OCI-LY1 (cell line): Measurements from ENCODE around the gene SH3BP5L.

Source experiments
- CTCF ChIP-seq: fragments of 200-600 bp; sonication (generic), shearing (Covaris generic); IDR thresholded peaks from 2 replicates; pipeline ENCODE4 v1.5.1; 2017; ENCODE audit warnings: mild to moderate bottlenecking, antibody characterized with exemption, low read length, moderate library complexity, mixed read lengths
- EZH2 ChIP-seq: fragments of 200-600 bp; sonication (generic), shearing (Covaris generic); IDR thresholded peaks from 2 replicates; pipeline ENCODE4 v1.8.0; 2017; ENCODE audit warnings: borderline replicate concordance, mixed run types, mild to moderate bottlenecking, antibody characterized with exemption, low read length, moderate library complexity, mixed read lengths

DNA sequence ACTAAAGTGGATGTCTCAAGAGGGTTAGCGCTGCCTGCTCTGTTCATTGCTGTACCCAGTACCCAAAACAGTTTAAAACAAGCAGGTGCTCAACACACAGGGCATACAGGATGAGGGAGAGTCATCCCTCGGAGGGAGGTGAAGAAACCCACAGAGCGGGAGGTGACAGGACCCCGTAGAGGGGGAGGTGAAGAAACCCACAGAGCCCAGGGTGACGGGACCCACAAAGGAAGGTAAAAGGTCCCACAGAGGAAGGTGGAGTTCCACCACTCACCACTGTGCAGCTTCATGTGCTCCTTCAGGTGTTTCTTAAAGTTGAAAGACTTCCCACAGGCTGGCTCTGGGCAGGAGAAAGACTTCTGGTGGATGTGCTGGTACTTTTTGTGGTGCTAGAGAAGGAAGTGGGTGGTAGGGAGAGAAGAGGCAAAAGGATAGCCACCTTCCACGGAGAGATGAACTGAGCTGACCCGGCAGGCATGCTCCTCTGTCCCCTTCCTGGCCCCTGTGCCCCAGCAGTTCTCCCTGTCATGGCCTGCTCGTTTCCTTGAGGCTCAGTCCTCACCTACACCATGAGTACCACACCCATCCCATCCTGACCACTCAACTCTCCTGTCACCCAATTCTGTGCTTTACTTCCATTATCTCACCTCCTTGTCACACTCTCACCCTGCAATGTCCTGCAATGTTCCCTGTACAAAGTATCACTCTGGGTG lies 28.1 kb upstream of the SH3BP5L start:
- TF ChIP-seq CTCF (no peak), EZH2 (no peak)
